Fibroblast of skin of abdomen (primary cell): ENCODE data around the gene SMIM1.
"Not testable (repeated sequence)": the region's sequence is repeated elsewhere in the genome, so short reads cannot be mapped to it uniquely, and the experiment has no call there.

Experiments
- DNase-seq: peaks from one replicate; pipeline ENCODE4 v3.0.0-alpha.2; 2013

SMIM1 gene

DNA sequence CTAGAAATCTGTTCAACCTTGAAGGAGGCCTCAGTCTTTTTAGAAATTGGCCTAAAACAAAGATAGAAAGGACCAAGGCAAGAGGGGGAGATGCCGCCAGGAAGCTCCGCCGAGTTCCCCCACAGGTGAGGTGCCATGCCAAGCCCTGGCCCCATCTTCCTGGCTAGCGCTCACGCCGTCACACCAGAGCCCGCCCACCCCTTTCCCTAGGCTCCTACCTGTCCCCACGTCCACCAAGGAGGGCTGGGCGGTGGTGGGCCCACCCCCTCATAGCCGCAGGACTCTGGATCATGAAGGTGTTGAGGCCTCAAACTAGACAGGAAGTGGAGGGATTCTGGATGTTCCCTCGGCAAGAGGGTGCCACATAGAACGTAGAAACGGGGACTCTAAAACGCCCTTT, 35.8 kb upstream of the SMIM1 start:
- DNase-seq, result no peak

DNA sequence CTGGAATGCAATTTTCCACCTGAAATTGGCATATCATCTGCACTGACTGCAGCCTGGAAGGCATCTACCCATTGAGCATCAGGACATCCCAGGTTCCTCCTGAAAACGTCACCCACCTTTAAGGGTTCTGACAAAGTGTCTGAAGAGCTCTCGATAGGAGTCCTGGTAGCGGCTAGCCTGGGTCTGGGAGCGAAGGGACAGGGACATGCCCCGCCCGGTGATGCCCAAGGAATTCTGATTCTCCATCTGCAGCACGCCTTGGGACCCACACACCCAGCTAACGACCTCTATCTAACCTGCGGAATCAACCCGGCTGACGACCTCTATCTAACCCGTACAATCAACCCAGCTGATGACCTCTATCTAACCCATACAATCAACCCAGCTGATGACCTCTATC, 33.6 kb upstream of the SMIM1 start:
- no peak for DNase-seq

DNA sequence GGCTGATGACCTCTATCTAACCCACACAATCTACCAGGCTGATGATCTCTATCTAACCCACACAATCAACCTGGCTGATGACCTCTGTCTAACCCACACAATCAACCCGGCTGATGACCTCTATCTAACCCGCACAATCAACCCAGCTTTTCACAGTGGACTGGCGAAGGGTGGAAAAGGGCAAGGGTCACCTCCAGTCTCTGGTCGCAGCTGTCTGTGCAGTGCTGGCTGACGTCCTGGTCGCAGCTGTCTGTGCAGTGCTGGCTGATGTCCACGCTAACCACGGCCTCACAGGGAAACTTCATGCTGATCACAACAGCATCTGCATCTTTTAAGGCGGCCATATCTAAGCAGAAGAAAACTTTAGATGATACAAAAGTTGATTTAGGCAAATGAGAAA, 32.5 kb upstream of the SMIM1 start:
- DNase-seq, result no peak

DNA sequence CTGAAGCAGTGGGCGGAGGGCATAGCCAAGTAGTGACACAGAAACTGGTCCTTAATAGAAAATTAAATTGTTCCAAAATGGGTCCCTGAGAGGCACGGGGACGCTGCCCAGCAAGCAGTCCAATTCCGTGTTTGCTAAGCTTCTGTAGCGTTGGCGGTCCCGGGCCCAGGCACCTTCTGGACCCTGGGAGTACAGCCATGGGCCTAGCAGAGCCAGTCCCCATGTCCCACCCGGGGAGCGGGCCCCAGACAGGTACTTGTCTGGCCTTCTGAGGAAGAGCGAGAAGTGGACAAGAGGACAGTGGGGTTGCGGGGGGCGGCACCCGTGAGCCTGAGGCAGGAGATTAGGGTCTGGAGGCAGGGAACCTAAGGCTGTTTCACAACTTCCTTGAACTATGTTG, 31.8 kb upstream of the SMIM1 start:
- DNase-seq, result no peak

DNA sequence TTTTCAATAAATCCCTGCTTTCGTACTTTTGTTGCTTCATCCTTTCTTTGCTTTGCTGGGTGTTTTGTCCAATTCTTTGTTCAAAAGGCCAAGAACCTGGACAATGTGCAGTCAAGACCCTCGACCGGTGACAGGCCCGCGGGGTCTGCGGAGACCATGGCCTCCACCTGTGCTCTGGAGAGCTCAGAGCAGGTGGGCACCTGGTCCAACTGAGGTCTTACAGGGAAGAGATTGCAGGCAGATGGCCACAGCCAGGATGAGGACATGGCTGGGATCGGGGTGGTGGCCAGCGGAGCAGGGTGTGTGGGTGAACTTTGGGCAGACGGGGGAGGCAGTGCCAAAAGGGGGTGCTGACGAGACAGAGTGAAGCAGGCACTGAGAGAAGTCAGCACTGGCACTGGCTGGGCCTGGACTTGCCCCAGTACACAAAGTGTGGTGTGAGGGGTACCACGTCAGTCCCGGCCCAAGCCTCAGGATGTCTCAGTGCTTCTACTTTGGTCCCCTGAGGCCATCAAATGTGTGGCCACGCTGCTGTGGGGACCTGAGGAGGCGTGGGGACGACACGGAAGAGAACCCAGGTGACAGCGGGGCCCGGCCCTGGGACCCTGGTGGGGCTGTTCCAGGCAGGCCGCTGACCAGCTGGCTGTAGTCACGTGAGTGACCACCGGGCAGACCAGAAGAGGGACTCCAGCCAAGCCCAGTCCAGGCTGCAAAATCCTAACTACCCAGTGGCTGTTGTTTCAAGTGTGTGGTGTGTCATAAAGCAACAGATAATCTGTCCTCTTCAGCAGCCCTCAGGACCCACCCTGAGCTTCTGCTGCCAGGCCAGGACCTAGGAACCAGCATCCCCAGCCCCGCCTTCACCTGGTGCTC, 30.7 kb upstream of the SMIM1 start:
- no peak for DNase-seq

DNA sequence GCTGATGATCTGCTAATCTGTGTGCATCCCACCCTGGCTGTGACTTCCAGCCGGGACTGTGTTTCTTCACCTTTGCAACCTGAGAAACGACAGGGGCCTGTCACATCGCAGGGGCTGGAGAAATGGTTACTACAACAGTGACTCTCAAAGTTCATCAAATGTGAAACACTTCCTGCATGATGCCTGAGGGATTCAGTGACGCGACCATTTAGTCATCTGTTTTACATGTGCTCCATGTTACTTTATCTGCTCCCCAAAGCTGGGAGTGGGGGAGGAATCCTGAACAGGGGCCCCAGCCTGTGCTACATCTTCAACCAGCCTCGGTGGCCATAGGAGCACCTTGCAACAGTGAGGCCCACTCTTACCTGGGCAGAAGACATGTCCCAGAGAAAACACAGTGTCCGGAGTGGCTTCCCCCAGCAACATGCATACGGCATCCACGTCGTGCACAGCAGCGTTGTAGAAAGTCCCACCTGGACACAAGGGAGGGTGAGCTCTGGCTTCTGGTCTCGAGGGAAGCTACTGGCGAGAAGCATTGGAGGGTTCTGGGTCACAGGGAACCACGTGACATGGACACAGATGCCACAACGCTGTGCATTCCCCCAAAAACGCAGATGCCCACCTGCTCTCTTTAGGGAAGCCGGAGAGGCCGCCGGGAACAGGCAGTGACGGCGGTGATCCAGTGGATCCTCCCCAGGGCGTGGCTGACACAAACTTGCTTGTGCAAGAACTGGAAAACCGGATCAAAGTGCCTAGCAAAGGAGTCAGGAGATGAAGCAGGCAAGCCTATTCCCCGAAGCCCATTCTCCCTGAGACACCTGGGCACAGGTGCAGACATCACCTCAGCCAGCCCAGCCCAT, 29.9 kb upstream of the SMIM1 start:
- no peak for DNase-seq

DNA sequence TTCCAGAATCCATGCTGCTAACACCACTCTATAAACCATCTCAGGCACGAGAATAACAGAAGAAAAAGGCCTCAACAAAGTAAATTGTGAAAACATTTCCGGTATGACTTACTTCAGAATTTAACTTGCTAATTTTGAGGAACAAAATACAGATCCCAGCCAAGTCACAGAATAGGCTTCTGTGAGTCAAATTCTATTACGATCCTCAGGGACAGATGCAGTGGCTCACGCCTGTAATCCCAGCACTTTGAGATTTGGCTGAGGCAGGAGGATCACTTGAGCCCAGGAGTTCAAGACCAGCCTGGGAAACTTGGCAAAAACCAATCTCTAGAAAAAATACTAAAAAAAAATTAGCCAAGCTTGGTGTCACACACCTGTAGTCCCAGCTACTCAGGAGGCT, 29.1 kb upstream of the SMIM1 start:
- DNase-seq, result no peak

DNA sequence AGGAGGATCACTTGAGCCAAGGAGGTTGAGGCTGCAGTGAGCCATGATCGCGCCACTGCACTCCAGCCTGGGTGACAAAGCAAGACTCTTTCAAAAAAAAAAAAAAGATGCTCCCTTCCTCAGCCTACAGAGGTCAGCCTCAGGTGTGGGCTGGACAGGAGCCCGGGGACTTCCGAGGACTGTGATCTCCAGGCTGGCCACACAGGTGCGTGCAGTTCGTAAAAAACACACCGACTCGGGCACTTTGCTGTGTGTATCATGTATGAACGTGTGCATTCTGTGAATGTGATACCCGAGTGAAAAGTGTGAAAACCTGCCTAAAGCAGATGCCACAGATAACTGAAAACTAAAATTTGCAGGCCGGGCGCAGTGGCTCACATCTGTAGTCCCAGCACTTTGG, 28.7 kb upstream of the SMIM1 start:
- DNase-seq, result no peak

DNA sequence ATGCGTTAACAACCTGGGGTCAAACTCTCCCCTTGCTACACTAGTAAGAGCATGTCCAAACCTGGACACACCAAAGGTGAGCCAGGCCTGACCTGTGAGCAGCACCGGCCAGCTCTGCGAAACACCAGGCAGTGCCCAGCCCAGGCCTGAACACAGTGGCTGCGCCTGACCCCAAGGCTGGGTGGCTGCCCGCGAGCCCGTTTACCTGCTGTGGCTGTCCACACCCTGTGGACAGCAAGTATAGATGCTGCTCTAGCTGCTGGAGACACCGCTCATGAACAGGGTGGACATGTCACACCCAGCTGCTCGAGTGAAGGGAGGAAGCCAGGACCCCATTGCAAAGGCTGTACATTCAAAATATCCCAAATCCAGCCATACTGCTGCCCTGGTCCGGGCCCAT, 27.9 kb upstream of the SMIM1 start:
- no peak for DNase-seq

DNA sequence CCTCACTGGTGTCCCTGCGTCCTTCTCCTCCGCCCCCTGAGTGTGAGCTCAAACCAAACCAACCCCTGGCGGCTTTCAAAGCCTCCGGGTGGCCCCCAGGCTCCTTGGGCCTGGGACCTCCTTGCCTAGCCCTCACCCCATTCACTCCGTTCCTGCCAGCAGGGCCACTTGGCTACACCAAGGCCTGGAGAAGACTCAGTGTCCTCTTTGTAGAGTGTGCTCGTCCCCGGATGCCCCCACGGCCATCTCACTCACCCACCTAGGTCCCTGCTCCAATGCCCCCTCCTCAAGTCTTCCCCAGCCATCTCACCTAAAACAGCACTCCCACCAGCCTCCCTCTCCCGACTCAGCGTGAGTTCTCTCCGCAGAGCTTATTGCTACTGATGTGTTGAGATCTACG, 27.5 kb upstream of the SMIM1 start:
- no peak for DNase-seq

DNA sequence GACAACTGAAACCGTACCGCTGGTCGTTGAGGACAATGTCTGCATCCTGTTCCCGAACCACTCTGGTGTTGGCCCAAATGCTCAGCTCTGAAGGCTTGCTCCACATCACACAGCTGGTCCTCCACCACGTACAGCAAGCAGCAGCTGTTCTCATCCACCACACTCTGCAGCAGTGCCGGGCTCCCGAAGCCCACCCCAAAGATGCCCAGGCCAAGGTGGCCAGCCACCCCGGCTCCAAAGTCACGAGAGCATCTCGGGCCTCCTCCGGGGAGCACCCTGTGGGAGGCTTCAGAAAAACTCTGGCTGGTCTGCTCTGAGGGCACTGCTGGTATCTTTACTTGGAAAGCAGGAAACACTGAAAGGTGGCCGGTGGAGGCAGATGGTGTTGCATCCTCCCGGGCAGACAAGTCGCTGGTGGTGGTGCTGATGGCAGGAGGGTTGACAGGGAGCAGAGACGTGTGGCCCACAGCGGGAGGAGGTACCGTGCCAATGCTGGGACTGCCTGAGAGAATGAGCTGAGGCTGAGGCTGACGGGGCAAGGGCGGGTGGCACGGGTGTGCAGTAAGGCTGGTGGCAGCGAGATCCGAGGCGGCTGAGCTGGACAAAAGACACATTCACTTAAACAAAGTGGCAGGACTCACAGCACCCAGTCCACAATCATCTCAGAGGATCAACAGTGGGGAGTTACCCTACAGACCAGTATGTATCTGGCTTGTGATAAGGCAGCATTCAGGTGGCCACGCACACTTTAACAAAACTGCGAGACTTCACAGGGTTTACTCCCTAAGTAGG, 26.8 kb upstream of the SMIM1 start:
- no peak for DNase-seq

DNA sequence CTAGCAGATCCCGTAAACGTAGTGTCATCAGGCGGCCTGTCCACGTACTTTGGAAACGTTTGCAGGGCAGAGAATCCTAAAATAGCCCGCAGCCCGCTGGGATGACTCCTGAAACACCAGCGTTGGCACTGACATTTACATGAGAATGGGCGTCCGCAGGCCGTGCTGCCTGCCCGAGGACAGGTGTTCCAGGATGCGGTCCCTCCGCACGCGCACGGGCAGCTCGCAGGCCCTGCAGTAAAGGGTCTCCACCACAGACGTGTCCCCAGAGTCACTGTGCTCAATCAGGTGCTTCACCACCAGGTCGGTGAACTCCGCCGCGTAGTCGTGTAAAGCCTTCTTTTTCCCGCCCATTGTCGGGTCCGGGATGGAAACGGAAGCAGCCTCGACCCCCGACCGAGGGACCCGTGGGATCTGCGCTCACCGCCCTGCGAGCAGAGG, 26.1 kb upstream of the SMIM1 start:
- DNase-seq, result no peak

DNA sequence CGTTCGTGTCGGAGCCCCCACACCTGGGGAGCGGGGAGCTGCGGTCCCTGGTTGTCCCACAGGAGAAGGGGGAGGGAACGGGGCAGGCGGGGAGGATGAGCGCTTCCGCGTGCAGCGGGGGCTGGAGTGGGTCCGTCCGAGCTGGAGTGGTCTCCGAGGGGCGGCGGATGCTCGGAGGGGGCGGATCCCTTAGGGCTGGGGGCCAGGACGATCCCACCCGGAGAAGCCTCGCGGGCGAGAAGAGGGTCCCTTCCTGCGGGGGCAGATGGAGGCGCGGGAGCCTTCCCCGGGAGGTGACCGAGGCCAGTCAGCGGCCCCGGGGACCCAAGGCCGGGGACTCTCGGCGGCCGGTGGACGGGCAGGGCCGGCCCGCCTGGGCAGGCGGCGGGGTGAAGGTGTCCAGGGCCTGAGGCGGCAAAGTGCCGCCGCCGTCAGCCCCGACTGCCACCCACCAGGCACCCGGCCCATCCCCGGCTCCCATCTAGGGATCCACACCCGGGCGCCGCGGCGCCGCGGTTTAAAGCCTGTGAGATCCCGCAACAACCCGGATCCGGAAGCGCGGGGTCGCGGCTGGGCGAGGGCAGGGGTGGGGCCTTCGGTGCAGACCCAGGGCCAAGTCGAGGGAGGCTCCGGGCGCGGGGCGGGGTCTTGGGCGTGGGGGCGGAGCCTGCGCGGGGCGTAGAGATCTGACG, 25.6 kb upstream of the SMIM1 start:
- peak; percentile 73 for DNase-seq

DNA sequence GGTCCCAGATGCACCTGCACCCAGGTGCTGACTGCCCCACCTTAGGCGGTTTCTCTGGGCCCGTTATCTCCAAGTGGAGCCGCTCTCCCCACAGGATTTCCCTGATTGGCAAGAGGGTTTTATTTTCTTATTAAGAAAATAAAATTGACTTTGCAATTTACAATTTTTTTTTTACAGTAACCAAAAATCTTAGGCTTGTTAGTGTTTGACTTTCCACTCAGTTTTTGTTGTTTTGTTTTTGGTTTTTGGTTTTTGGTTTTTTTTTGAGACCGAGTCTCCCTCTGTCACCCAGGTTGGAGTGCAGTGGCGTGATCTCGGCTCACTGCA, 25.1 kb upstream of the SMIM1 start:
- DNase-seq, result no peak

DNA sequence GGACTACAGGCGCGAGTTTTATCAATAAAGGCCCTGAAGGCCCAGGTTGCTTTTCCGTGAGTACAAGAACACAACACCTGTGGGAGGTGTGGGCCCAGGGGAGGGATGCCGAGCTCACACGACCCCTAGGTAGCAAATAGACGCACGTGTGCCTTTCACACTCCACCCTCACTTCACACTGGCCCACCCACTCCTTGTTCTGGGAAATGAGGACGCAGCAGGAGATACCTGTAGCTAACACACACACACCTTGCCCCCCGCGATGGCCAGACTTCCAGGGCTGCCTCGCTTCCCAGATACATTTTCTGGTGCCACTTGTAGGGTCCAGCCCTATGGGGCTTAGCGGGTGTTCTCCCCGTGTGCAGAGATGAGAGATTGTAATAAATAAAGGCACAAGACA, 24.6 kb upstream of the SMIM1 start:
- no peak for DNase-seq

DNA sequence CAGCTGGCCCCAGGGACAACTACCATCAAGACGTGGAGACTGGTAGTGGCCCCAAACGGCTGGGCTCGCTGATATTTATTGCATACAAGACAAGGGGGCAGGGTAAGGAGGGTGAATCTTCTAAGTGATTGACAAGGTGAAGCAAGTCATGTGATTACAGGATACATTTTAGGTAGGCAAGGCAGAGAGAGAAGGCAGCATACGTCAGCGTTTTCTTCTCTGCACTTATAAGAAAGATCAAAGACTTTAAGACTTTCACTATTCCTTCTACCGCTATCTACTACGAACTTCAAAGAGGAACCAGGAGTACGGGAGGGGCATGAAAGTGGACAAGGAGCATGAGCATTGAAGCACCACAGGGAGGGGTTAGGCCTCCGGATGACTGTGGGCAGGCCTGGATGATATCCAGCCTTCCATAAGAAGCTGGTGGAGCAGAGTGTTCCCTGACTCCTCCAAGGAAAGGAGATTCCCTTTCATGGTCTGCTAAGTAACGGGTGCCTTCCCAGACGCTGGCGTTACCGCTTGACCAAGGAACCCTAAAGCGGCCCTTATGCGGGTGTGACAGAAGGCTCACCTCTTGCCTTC, 24.1 kb upstream of the SMIM1 start:
- not testable (repeated sequence) for DNase-seq

DNA sequence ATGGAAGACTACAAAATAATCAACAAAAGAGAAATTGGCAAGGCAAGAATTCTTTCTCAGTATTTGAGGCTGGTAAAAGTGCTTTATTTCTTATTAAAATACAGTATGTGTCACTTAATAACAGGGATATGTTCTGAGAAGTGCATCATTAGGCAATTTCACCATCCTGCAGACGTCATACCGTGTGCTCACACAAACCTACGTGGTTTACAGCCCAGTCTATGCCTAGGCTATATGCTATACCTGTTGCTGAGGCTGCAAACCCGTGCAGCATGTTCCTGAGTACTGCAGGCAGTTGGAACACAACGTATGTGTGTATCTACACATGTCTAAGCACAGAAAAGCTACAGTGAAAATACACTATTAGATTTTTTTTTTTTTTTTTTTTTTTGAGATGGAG, 23.0 kb upstream of the SMIM1 start:
- DNase-seq, result no peak

DNA sequence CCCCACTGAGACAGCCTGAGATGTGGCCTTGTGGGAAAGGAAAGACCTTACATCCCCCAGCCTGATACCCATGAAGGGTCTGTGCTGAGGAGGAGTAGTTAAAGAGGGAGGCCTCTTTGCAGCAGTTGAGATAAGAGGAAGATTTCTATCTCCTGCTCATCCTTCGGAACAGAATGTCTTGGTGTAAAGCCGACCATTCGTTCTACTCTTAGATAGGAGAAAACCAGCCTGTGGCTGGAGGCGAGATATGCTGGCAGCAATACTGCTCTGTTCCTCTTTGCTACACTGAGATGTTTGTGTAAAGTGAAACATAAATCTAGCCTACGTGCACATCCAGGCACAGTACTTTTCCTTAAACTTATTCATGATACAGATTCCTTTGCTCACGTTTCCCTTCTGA, 21.8 kb upstream of the SMIM1 start:
- DNase-seq, result no peak

DNA sequence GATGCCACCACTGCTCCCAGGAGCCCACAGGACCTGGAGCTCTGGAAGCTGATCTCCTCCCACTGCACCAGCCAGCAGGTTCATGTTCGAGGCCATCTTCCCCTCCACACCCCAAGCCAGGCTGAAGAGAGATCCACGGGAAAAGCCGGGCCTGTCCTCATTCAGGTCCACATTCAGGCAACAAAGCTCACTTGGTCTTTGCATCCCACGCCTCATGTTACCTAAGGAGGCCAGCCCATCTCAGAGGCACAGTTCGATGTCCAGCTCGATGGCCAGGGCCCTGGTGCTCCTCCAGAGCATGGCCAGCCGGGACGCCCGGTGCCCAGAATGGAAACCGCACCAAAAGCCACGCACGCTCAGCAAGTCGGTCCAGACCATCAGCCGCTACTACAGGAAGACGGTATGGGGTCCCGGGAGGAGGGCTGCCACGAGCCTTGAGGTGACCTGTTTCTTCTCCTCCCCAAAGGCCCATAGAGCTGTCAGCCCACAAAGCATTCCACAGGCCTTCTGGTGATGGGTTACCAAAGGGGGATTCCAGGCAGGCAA, 20.1 kb upstream of the SMIM1 start, which contains the start of gene CCDC27:
Gene CCDC27, plus strand, starts transcription at position 51 of the 546 bp plus-strand sequence. Its CDS starts 32 bp downstream, at position 83.
- DNase-seq, result no peak

DNA sequence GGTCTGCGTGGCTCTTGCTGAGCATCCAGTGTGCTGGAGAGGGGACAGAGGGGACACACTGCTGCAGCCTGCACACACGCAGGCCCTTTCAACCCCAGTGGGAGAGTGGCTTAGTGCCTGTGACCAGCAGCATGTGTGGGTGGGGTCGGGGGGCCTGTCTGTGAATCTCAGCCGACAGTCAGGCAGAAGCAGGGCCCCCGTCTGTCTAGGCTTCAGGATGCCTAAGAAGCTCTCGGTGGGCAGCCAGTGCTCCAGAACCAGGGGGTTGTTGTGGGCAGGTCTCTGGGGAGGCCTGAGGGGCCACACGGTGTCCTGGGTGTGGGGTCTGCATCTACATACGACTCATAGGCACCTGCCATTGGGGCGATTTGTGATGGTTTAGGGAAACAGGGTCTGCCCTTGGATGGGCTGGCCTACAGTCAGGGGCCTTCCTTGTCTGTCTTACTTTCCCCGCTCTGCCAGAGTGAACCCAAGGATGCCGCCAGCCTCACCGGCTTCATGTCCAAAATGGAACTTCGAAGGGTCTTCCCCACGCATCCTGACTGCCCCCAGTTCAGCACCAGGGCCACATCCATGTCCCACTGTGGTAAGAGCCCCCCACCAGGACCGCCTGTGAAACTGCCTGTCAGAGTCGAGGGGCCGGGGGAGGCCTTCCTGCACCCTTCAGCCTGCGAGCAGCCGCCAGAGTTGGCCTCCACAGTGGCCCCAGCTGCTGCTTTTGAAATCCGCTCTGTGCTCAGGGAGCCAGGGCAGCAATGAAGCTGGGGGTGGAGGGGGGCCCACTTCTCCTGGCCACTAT, 18.7 kb upstream of the SMIM1 start:
- no peak for DNase-seq

DNA sequence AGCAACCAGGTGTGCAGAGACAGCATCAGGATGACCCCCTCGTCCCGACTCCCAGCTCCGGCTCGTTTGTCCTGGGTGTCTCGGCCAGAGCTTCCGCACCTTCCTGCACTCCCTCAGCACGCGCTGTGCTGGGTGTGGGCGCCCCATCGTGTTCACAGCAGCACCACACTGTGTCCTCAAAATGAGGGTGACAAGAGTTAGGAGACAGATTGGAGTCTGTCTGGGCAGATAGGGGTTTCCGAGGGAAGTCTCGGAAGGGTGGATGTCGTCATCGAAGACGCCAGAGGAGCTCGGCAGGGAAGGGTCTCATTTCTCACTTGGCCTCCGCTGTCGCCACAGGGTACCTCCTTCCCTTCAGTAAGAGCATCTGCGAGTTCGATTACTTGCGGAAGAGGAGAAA, 16.2 kb upstream of the SMIM1 start:
- no peak for DNase-seq
